Astrocyte (in vitro differentiated cells and primary cell): ENCODE results near the gene ARSI. TPM values are rescaled to one million over a fixed set of nuclear protein-coding genes. Genes with fewer than 3 reads are reported as not detected.

ENCODE experiments used
- DNase-seq: peaks from one replicate; pipeline ENCODE4 v3.0.0-alpha.2; 2010; ENCODE audit warnings: low read depth
- FAIRE-seq: peaks from 2 replicates; lab custom pipeline; 2011; peaks lifted over from hg19 to GRCh38; lab: Jason Lieb, UNC
- H2AFZ ChIP-seq: 2 replicates; pipeline ENCODE4 v1.6.0; 2012; ENCODE audit warnings: low read depth, low read length, inconsistent platforms
- H3K27ac ChIP-seq: 2 replicates; pipeline ENCODE4 v1.5.1; 2011; ENCODE audit warnings: low read depth, low read length, inconsistent platforms
- H3K27me3 ChIP-seq: 2 replicates; pipeline ENCODE4 v1.6.0; 2011; ENCODE audit warnings: low read length, inconsistent platforms; ENCODE audit not compliant: insufficient read depth
- H3K36me3 ChIP-seq: 2 replicates; pipeline ENCODE4 v1.5.1; 2011; ENCODE audit warnings: low read length, inconsistent platforms; ENCODE audit not compliant: insufficient read depth
- H3K4me1 ChIP-seq: 2 replicates; pipeline ENCODE4 v1.5.1; 2011; ENCODE audit warnings: low read length, inconsistent platforms; ENCODE audit not compliant: insufficient read depth
- H3K4me2 ChIP-seq: 2 replicates; pipeline ENCODE4 v1.6.0; 2012; ENCODE audit warnings: low read length, inconsistent platforms
- H3K4me3 ChIP-seq: 2 replicates; pipeline ENCODE4 v1.5.1; 2011; ENCODE audit warnings: low read depth, mild to moderate bottlenecking, low read length, inconsistent platforms; ENCODE audit not compliant: insufficient read depth
- H3K79me2 ChIP-seq: 2 replicates; pipeline ENCODE4 v1.6.0; 2012; ENCODE audit warnings: mild to moderate bottlenecking, low read length, inconsistent platforms; ENCODE audit not compliant: insufficient read depth
- H3K9ac ChIP-seq: 2 replicates; pipeline ENCODE4 v1.6.0; 2012; ENCODE audit warnings: mild to moderate bottlenecking, low read length, inconsistent platforms
- H3K9me3 ChIP-seq: 2 replicates; pipeline ENCODE4 v1.5.1; 2012; ENCODE audit warnings: low read depth, mild to moderate bottlenecking, low read length, inconsistent platforms; ENCODE audit not compliant: insufficient read depth
- H4K20me1 ChIP-seq: 2 replicates; pipeline ENCODE4 v1.6.0; 2012; ENCODE audit warnings: low read length, inconsistent platforms; ENCODE audit not compliant: insufficient read depth
- H3K27ac Mint-ChIP-seq: one replicate; pipeline ENCODE4 v1.8.0; 2021; ENCODE audit warnings: mild to moderate bottlenecking, mixed read lengths; ENCODE audit not compliant: unreplicated experiment
- H3K27me3 Mint-ChIP-seq: one replicate; pipeline ENCODE4 v1.8.0; 2021; ENCODE audit warnings: low read depth, mixed read lengths; ENCODE audit not compliant: unreplicated experiment
- H3K36me3 Mint-ChIP-seq: one replicate; pipeline ENCODE4 v1.8.0; 2021; ENCODE audit warnings: low read depth, mixed read lengths; ENCODE audit not compliant: unreplicated experiment
- H3K4me1 Mint-ChIP-seq: one replicate; pipeline ENCODE4 v1.8.0; 2021; ENCODE audit warnings: low read depth, mixed read lengths; ENCODE audit not compliant: unreplicated experiment
- H3K4me3 Mint-ChIP-seq: one replicate; pipeline ENCODE4 v1.8.0; 2021; ENCODE audit warnings: mild to moderate bottlenecking, moderate library complexity, mixed read lengths; ENCODE audit not compliant: unreplicated experiment
- H3K9me3 Mint-ChIP-seq: one replicate; pipeline ENCODE4 v1.8.0; 2021; ENCODE audit warnings: mild to moderate bottlenecking, mixed read lengths; ENCODE audit not compliant: unreplicated experiment
- CTCF ChIP-seq: IDR thresholded peaks from 2 replicates; pipeline ENCODE4 v1.5.1; 2011; ENCODE audit warnings: low read depth, mild to moderate bottlenecking, inconsistent platforms, low read length, moderate library complexity; ENCODE audit not compliant: insufficient read depth
- EZH2 ChIP-seq: IDR thresholded peaks from 2 replicates; pipeline ENCODE4 v1.6.1; 2012; ENCODE audit warnings: mild to moderate bottlenecking, low read length, inconsistent platforms; ENCODE audit not compliant: insufficient read depth
- total RNA-seq: library from RNA; stranded (reverse); gene quantifications from 2 replicates; pipeline ENCODE4 v1.2.1, GENCODE V29; 2021

Gene ARSI
- total RNA-seq, 1 donor from 2014 or later = 23.0 TPM

- H2AFZ ChIP-seq = no peak overlapping the region
- DNase-seq (no peak), FAIRE-seq (no peak)
- H3K4me3 ChIP-seq = no peak overlapping the region
- H4K20me1 ChIP-seq = no peaks in the 10 kb centered on the region
- H3K79me2 ChIP-seq = no peaks in the 10 kb centered on the region
- Mint-ChIP-seq H3K4me1 (peaks cover 17% of the 10 kb centered on the region), H3K27me3 (peaks cover 7% of the 10 kb centered on the region), H3K36me3 (no peaks in the 10 kb centered on the region), H3K9me3 (peaks cover 2% of the 10 kb centered on the region), H3K27ac (no peak overlapping the region), H3K4me3 (no peak overlapping the region)
- H3K27me3 ChIP-seq = no peaks in the 10 kb centered on the region
- no peak overlapping the region for H3K9ac ChIP-seq
- peaks cover 7% of the 10 kb centered on the region for H3K4me1 ChIP-seq
- no peak for TF ChIP-seq CTCF
- no peak for TF ChIP-seq EZH2
- H3K36me3 ChIP-seq = no peaks in the 10 kb centered on the region
- no peak overlapping the region for H3K27ac ChIP-seq
- no peak overlapping the region for H3K4me2 ChIP-seq
- H3K9me3 ChIP-seq = no peaks in the 10 kb centered on the region
These were observed 4.1 kb upstream of the ARSI start for GRCh38 chr5:150306775-150307174.

GRCh38 chr5:150305557-150305956 is 2.9 kb upstream of the ARSI start:
- H3K4me3 Mint-ChIP-seq = no peak overlapping the region
- TF ChIP-seq CTCF (no peak), EZH2 (no peak)
- H3K27me3 Mint-ChIP-seq = peaks cover 7% of the 10 kb centered on the region
- no peak overlapping the region for H3K4me2 ChIP-seq
- no peak for DNase-seq
- H3K9ac ChIP-seq = no peak overlapping the region
- H3K4me1 Mint-ChIP-seq = peaks cover 24% of the 10 kb centered on the region
- FAIRE-seq = no peak
- H2AFZ ChIP-seq = no peak overlapping the region
- peak overlapping the region; percentile 47 for H3K27ac Mint-ChIP-seq
- no peaks in the 10 kb centered on the region for H3K36me3 ChIP-seq
- no peaks in the 10 kb centered on the region for H3K9me3 Mint-ChIP-seq
- no peaks in the 10 kb centered on the region for H3K9me3 ChIP-seq
- H3K36me3 Mint-ChIP-seq = no peaks in the 10 kb centered on the region
- H3K4me1 ChIP-seq = peaks cover 14% of the 10 kb centered on the region
- H3K27ac ChIP-seq = no peak overlapping the region
- H4K20me1 ChIP-seq = no peaks in the 10 kb centered on the region
- no peaks in the 10 kb centered on the region for H3K27me3 ChIP-seq
- H3K79me2 ChIP-seq = no peaks in the 10 kb centered on the region
- no peak overlapping the region for H3K4me3 ChIP-seq

- Histone ChIP-seq H3K4me1 (peaks cover 14% of the 10 kb centered on the region), H3K27ac (no peak overlapping the region), H3K9ac (no peak overlapping the region), H3K4me3 (no peak overlapping the region), H3K4me2 (no peak overlapping the region), H3K9me3 (no peaks in the 10 kb centered on the region), H3K36me3 (no peaks in the 10 kb centered on the region), H4K20me1 (no peaks in the 10 kb centered on the region), H3K79me2 (no peaks in the 10 kb centered on the region), H3K27me3 (no peaks in the 10 kb centered on the region), H2AFZ (no peak overlapping the region)
- no peak for DNase-seq
- FAIRE-seq = no peak
- no peaks in the 10 kb centered on the region for H3K9me3 Mint-ChIP-seq
- TF ChIP-seq EZH2 = no peak
- TF ChIP-seq CTCF = no peak
- no peaks in the 10 kb centered on the region for H3K36me3 Mint-ChIP-seq
- H3K4me3 Mint-ChIP-seq = no peak overlapping the region
- H3K27me3 Mint-ChIP-seq = peaks cover 7% of the 10 kb centered on the region
- peak overlapping the region; percentile 47 for H3K27ac Mint-ChIP-seq
- H3K4me1 Mint-ChIP-seq = peaks cover 28% of the 10 kb centered on the region
These were observed 2.4 kb upstream of the ARSI start for GRCh38 chr5:150305095-150305494.
